ENCODE data around the gene EHD2. TPM values are rescaled to one million over a fixed set of nuclear protein-coding genes. Genes with fewer than 3 reads are reported as not detected.
"Not testable (repeated sequence)": the region's sequence is repeated elsewhere in the genome, so short reads cannot be mapped to it uniquely, and the experiment has no call there.

The EHD2 gene
- total RNA-seq, 1 donor from 2014 or later: 73.6 TPM

DNA sequence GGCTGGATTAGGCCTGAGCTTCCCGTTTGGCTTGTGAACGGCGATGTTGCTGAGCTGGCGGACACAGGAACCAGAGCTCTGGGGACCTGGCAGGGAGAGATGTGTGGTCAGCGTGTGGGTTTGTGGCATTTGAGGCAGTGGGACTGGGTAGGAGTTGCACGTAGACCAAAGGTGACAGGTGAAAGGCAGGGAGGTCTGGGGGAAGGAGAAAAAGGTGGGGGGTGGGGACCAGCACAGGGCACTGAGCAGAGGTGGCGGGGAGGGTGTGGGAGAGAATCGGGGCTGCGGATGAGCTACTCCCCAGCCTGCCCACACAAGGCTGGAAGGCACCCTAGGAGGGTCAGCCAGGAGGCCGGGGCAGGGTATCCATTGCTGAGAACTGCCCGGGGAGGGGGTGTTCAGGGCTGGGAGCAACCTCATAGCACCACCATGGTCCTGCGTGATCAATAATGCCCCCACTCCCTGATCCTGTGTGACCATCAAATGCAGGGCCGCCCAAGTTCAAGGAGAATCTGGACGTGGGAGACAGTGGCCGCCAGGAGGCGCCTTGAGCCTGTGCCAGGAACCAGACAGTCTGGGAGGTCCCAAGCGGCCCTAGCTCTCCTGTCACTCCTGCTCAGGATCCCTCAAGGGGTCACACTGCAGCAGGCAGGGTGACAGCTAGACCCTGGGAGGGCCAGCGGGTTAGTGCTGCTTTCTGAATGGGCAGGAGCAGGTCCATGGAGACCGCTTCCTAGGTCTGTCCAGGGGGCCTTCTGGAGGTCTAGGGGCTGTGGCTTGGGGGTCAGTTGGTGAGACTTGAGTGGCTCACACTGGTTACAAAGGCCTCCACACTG lies 52.5 kb downstream of the EHD2 start:
- peak; percentile 59 to 77 for DNase-seq (ENCODE audit: low read depth in 2 of 2)

DNA sequence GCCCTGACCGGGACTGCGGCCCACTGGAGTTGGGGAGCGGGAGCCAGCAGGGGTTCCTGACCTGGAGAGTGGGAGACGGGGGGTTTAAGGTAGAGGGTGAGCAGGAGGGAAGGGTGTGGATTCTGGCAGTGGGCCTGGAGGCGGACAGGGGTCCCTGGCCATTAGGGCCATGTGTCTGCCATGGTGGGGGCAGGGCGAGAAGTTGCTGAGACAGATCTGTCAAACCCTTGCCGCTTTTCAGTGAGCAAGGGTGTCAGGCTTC lies 53.1 kb downstream of the EHD2 start:
- no peak for DNase-seq (ENCODE audit: low read depth in 2 of 2)

DNA sequence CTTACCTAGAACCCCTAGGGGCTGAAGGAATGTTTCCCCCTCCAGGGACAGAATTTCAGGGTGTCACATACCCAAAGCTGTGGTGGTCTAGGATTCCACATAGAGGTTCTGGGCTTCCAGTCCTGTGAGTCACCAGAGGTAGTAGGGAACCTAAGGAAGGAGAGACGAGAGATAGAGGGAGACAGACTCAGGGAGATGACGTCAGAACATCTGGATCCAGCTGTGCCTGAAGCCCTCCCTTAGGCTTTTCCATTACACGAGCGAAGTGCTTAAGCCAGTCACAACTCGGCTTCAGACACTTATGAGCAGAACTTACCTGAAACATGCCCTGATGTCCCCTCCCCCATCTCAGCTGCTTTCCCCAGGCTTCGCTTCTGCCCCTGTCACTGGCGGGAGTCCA lies 53.4 kb downstream of the EHD2 start:
- no peak for DNase-seq (ENCODE audit: low read depth in 2 of 2)

DNA sequence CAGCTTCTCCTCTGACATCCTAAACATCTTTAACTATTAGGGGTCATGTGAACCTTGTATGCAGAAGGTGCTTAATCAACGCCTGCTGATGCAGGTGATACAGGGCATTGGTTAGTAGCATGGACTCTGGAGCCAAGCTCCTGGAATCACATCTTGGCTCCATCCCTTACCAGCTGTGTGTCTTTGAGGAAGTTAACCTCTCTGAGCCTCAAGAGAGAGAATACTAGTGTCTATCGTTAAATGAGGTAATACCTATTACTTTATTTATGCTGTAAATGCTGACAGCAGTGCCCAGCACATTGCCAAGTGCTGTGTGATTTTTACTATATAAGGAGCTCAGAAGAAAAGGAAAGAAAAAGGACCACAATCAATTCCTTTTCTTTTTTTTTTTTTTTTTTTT lies 54.1 kb downstream of the EHD2 start:
- DNase-seq (ENCODE audit: low read depth in 2 of 2): no peak

DNA sequence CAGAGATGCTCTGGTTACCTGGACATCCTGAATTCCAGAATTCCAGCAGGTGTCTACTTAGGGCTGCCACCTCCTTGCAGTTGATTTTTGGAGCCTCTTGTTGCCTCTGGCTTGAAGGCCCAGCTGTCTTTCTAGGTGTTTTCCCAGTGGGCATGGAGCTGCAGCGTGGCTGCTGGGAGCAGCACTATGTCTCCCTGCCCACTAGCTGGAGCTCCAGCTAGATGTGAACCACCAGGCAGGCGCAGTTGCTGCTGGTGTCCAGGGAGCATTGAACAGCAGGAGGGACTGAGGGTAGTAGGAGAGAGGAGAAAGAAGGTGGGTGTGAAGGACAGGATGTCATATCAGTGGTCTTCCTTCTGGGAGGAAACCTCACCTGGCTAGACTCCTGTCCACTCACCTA lies 55.4 kb downstream of the EHD2 start:
- no peak for DNase-seq (ENCODE audit: low read depth in 2 of 2)

DNA sequence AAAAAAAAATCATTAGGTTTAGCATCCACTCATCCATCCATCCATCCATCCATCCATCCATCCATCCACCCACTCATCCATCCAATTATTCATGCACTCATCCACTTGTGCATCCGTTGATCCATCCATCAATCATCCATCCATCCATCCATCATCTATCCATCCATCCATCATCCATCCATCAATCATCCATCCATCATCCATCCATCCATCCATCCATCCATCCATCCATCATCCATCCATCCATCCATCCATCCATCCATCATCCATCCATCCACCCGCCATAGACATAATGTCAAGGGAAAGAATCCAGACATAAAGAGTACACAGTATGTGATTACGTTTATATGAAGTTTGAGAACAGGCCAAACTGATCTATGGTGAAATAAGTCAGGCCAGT lies 56.3 kb downstream of the EHD2 start:
- no peak for DNase-seq (ENCODE audit: low read depth in 2 of 2)

DNA sequence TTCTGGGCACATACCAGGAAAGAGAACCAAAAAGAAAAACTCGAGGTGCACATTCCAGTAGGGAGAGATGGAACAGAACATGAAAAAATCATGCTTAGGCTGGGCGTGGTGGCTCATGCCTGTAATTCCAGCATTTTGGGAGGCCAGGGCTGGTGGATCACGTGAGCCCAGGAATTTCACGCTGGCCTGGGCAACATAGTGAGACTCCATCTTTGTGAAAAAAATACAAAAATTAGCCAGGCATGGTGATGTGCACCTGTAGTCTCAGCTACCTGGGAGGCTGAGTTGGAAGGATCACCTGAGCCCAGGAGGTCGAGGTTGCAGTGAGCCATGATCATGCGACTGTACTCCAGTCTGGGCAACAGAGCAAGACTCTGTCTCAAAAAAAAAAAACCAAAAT lies 58.1 kb downstream of the EHD2 start:
- DNase-seq (ENCODE audit: low read depth in 2 of 2): not testable (repeated sequence)

DNA sequence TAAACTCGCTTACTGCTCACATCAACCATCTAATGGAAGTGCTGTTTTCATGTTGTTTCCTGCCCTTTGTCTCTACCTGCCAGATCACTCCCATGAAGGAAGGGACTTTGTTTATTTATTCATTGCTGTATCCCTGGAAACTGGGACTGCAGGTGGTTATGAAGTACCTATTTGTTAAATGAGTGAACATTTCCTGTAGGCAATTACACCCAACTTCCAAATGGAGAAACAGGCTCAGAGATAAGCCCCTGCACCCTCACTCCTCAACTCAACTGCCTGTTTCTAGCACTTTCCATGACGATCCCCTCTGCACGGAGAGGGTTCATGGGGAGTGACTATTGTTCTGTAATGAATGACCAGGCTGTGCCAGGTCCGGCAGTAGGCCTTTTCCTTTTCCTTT lies 63.3 kb downstream of the EHD2 start:
- peak; percentile 91 to 98 for DNase-seq (ENCODE audit: low read depth in 2 of 2)

DNA sequence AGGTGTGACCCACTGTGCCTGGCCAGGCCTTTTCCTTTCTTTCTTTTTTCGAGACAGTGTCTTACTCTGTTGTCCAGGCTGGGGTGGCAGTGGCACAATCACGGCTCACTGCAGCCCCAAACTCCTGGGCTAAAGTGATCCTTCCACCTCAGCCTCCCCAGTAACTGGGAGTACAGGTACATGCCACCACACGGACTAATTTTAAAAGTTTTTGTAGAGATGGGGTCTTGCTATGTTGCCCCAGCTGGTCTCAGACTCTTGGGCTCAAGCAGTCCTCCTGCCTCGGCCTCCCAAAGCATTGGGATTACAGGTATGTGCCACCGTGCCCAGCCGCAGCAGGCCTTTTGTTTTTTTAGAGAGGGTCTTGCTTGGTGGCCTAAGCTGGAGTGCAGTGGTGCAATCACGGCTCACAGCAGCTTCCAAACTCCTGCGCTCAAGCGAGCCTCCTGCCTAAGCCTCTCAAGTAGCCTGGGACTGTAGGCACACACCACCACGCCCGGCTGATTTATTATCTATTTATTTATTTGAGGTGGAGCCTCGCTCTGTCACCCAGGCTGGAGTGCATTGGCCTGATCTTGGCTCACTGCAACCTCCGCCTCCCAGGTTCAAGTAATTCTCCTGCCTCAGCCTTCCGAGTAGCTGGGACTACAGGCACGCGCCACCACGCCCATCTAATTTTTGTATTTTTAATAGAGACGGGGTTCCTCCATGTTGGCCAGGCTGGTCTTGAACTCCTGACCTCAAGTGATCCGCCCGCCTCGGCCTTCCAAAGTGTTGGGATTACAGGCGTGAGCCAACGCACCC lies 64.2 kb downstream of the EHD2 start:
- not testable (repeated sequence) for DNase-seq (ENCODE audit: low read depth in 2 of 2)

DNA sequence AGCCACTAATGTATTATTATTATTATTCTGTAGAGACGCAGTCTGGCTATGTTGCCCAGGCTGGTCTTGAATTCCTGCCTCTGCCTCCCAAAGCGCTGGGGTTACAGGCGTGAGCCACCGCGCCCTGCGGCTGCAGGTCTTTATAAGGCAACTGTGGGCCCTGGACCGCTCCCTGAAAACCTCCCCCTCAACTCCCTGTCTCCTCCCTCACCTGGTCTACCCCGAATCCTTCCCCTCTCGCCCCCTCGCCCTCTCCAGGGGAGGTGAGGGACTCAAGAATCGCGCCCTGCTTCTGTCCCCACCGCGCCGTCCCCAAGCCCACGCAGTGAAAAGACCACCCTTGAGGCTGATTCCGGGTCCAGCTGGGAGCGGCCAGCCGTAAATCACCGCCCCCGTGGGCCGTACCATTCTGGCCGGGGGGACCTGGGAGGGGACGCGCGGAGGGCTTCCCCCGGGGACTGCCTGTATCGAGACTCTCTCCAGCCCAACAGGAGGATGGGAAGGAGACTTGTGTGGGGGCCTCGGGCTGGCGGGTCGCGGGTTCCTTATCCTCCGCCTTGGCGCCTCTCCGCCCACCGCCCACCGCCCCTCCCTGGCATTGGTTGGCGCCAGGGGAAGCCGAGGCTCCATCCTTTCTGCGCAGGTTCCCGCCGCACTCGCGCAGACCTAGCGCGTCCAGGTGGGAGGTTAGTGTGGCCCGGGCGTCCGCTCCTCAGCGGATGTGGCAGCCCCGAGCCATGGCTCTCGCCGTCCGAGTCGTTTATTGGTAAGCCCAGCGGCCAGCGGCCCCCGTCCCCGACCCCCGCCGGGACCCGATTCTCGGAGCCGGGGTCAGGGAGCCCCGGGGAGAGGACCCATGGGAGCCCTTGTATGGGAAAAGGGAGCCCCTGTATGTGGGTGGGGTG lies 65.1 kb downstream of the EHD2 start, which contains the start of gene SELENOW:
Gene SELENOW (plus strand): TSS at position 655 of the 905 bp plus-strand sequence. CDS start 83 bp downstream, at position 738.
- DNase-seq (ENCODE audit: low read depth in 2 of 2): peak; percentile 52 to 80

DNA sequence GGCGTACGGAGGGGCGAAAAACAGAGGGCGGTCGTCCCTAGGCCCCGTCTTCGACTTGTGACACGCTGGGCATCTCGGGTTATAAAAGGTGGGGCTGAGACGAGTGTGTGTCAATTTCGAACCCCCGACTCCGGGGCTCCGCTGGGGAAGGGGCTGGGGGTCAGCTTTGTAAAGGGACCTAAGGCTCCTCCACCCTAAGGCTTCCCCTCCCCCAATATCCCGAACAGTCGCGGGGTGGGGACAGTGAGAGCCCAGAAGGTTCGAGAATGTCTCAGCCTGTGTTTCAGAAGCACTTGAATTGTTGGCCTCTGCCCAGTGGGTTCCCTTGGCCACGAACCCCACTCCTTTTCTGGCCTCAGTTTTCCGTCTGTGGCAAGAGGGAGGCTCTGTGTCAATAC lies 65.7 kb downstream of the EHD2 start:
- DNase-seq (ENCODE audit: low read depth in 2 of 2): no peak

DNA sequence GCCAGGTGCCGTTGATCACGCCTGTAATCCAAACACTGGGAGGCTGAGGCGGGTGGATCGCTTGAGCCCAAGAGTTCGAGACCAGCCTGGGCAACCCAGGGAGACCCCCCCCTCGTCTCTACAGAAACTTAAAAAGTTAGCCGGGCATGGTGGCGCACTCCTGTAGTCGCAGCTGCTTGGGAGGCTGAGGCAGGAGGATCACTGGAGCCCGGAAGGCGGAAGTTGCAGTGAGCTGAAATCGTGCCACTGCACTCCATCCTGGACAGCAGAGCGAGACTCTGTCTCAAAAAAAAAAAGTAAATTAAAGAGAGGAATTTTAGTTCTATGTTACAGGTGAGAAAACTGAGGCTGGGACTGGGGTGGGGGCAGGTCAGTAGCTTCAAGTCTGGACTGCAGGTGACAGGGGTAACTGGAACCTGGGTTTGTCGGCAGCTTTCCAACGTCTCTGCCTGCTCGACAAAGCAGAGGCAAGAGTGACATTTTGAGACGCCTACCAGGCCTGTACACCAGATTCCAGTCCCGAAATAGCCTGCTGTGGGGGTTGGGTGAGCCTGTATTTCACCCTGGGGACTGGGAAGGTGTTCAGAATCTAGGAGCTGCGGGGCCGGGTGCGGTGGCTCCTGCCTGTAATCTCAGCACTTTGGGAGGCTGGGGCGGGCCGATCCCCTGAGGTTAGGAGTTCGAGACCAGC lies 66.4 kb downstream of the EHD2 start:
- DNase-seq (ENCODE audit: low read depth in 2 of 2): no peak

DNA sequence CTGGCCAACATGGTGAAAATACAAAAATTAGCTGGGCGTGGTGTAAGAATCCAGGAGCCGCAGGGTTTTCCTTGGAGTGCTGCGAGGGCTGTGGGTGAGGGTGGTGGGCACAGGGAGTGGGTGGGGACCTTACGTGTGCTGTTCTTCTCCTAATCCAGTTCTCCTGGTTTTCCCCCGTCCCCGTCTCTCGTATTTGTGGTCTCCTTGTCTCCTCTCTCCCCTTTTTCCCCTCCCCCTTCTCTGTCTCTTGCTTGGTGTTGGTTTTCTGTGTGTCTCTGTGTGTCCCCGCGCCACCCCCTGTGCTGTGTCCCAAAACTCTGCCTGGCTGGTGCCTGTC lies 67.0 kb downstream of the EHD2 start:
- DNase-seq (ENCODE audit: low read depth in 2 of 2): no peak

DNA sequence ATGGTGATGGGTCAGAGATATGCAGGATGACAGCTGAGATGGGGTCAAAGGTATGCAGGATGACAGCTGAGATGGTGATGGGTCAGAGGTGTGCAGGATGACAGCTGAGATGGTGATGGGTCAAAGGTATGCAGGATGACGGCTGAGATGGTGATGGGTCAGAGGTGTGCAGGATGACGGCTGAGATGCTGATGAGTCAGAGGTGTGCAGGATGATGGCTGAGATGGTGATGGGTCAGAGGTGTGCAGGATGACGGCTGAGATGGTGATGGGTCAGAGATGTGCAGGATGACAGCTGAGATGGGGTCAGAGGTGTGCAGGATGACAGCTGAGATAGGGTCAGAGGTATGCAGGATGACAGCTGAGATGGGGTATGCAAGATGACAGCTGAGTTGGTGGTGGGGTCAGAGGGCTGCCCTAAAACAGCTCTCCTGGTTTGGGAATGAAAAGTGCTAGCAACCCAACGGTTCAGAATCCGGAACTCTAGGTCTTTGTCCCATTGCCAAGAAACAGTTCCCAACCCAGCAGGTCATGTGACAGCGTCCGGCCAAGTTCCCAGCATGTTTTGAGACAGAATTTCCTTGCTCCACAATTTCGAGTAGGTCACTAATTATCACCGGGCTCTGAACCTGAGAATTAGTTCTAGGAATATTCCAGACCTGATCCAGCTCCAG lies 68.5 kb downstream of the EHD2 start:
- peak in 1 of 2 donors; percentile 37 for DNase-seq (ENCODE audit: low read depth in 2 of 2)

DNA sequence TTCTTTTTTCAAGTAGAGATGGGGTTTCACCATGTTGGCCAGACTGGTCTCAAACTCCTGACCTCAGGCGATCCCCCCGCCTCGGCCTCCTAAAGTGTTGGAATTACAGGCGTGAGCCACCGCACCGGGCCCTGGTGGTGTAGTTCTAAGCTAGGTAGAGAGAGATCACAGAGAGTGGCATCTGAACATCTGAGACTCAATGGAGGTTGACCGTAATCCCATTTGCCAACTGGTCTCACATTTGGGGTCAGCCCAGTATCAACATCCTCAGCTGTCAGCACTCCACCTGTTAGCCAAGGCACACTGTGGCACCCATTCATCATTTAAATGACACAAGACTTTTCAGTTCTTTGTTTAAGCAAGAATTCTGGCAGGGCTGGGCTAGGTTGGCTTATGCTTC lies 73.3 kb downstream of the EHD2 start:
- peak in 1 of 2 donors; percentile 56 for DNase-seq (ENCODE audit: low read depth in 2 of 2)

DNA sequence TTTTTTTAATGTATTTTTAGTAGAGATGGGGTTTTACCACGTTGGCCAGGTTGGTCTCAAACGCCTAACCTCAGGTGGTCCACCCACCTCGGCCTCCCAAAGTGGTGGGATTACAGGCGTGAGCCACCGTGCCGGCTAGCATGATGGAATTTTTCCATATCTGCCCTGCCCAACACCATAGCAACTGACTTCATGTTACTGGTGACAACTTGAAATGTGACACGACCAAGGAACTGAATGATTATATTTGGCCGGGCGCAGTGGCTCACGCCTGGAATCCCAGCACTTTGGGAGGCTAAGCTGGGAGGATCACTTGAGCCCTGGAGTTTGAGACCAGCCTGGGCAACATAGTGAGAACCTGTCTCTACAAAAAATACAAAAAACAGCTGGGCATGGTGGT lies 74.1 kb downstream of the EHD2 start:
- not testable (repeated sequence) for DNase-seq (ENCODE audit: low read depth in 2 of 2)

DNA sequence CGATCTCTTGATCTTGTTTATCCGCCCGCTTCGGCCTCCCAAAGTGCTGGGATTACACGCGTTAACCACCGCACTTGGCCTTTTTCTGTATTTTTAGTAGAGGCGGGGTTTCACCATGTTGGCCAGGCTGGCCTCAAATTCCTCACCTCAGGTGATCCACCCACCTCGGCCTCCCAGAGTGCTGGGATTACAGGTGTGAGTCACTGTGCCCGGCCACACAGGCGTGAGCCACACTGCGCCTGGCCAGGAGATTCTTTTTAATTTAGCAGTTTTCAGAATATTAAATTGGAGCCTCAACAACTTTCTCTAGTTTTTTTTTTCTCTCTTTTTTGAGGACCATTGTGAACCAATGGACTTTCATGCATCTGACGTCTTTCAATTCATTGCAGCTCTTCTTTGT lies 76.6 kb downstream of the EHD2 start:
- DNase-seq (ENCODE audit: low read depth in 2 of 2): not testable (repeated sequence)

DNA sequence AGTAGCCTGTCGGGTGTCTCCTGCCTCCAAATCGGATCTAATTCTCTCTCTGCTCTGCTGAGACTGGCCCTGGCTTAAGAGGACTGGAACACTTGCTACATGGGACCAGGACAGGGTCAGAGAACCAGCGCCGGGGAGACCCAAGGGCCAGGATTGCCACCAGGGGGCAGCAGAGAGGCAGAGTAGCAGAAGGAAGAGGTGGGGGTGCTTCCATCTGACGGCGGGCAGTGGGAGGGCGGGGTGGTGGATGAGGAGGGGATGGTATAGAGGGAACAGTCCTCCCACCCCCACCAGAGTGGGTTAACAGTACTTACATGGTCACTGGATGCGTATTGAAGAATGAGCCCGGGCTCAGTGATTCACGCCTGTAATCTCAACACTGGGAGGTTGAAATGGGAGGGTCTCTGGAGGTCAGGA lies 77.2 kb downstream of the EHD2 start:
- peak; percentile 45 to 76 for DNase-seq (ENCODE audit: low read depth in 2 of 2)

DNA sequence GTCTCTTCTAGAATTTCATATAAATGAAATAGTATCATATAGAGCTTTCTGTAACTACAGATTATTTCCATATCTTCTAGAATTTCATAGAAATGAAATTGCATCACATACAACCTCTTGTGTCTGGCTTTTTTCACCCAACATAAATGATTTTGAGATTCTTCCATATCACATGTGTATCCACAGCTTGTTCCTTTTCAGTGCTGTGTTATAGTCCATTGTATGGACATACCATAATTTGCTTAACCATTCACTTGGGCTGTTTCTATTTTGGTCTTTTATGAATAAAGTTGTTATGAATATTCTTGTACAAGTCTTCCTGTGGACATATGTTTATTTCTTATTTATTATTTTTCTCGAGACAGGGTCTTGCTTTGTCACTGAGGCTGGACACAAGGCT lies 79.4 kb downstream of the EHD2 start:
- DNase-seq (ENCODE audit: low read depth in 2 of 2): no peak

Measured in dermis microvascular lymphatic vessel endothelial cell (primary cell).